Measurements from ENCODE around the gene SLC38A1. TPM values are rescaled to one million over a fixed set of nuclear protein-coding genes. Genes with fewer than 3 reads are reported as not detected.

Gene SLC38A1
- polyA plus RNA-seq, 1 of the 3 experiments (the other 2 are of a cell fraction): 20.7 TPM

- ChIA-PET POLR2A (no interaction called here), CTCF (interaction anchor here (1.9 kb wide), 1 partner anchor 11 kb away, joined by 13 read pairs; no protein-coding TSS in a partner anchor)
- H3K9me3 ChIP-seq: no peaks in the 10 kb centered on the region
- H3K27me3 ChIP-seq (ENCODE audit: insufficient read depth): no peaks in the 10 kb centered on the region
- DNase-seq: no peak
- H3F3A ChIP-seq (replicated peaks; ENCODE audit: insufficient read depth): no peaks in the 10 kb centered on the region
- H3K4me3 ChIP-seq (ENCODE audit: low read depth in 2 of 2, low read length in 1 of 2): no peak overlapping the region
- no peak overlapping the region for H3K4me2 ChIP-seq
- H2AFZ ChIP-seq (ENCODE audit: low read depth): no peak overlapping the region
- no peak for TF ChIP-seq GATA2 (CRISPR knock-in tag; IDR thresholded peaks at IDR 0.05)
- TF ChIP-seq RCOR1 (IDR thresholded peaks at IDR 0.05; ENCODE audit: low read length): no peak
- no peak for TF ChIP-seq YY1 (IDR thresholded peaks at IDR 0.05; ENCODE audit: low read depth)
- no peaks in the 10 kb centered on the region for H3K36me3 ChIP-seq (replicated peaks in 1 of 2; ENCODE audit: control insufficient read depth in 1 of 2, insufficient read depth in 2 of 2, low read length in 1 of 2)
- H3K27ac ChIP-seq (ENCODE audit: low read depth in 2 of 2, low read length in 1 of 2): no peak overlapping the region
- H3K4me1 ChIP-seq (ENCODE audit: control insufficient read depth in 1 of 2, insufficient read depth in 2 of 2, low read depth in 1 of 2, low read length in 1 of 2): no peaks in the 10 kb centered on the region
- H4K20me1 ChIP-seq (ENCODE audit: insufficient read depth): no peaks in the 10 kb centered on the region
- no peaks in the 10 kb centered on the region for H3K79me2 ChIP-seq (ENCODE audit: insufficient read depth)
- 58% methylated on average over 2 of the region's 2 CpGs for WGBS (ENCODE audit: low lambda C conversion rate)
- H3K9ac ChIP-seq: no peak overlapping the region
- H3K9me2 ChIP-seq: no peaks in the 10 kb centered on the region
These were observed 132.6 kb downstream of the SLC38A1 start for GRCh38 chr12:46136249-46136648.

- POLR2A ChIA-PET: no interaction called here
- no peaks in the 10 kb centered on the region for H3K4me1 ChIP-seq (ENCODE audit: control insufficient read depth in 1 of 2, insufficient read depth in 2 of 2, low read depth in 1 of 2, low read length in 1 of 2)
- no peak overlapping the region for H3K4me3 ChIP-seq (ENCODE audit: low read depth in 2 of 2, low read length in 1 of 2)
- no peak for TF ChIP-seq POLR2AphosphoS5 (IDR thresholded peaks at IDR 0.05; ENCODE audit: low read depth, low read length)
- TF ChIP-seq CTCF (IDR thresholded peaks at IDR 0.05): no peak
- no peak for TF ChIP-seq CHD2 (IDR thresholded peaks at IDR 0.05; ENCODE audit: low read length, partially characterized antibody)
- no peak for TF ChIP-seq FOXJ3 (CRISPR knock-in tag; IDR thresholded peaks at IDR 0.05)
- TF ChIP-seq RXRA (IDR thresholded peaks at IDR 0.05; ENCODE audit: borderline replicate concordance, low read depth): no peak
- TF ChIP-seq IRF3 (IDR thresholded peaks at IDR 0.05; ENCODE audit: low read depth, low read length): no peak
- no peak for TF ChIP-seq GABPA (IDR thresholded peaks at IDR 0.05; ENCODE audit: low read depth)
- TF ChIP-seq SMC3 (IDR thresholded peaks at IDR 0.05; ENCODE audit: low read depth, low read length): no peak
- no peak for TF ChIP-seq JUND (IDR thresholded peaks at IDR 0.05)
- no peak for TF ChIP-seq FOSL2 (IDR thresholded peaks at IDR 0.05; ENCODE audit: borderline replicate concordance, low read depth)
- TF ChIP-seq GATA2 (CRISPR knock-in tag; IDR thresholded peaks at IDR 0.05): no peak
- TF ChIP-seq SIN3A (IDR thresholded peaks at IDR 0.05; ENCODE audit: borderline replicate concordance, low read depth, low read length): no peak
- TF ChIP-seq RFX5 (IDR thresholded peaks at IDR 0.05; ENCODE audit: low read length): no peak
- no peak for TF ChIP-seq YY1 (IDR thresholded peaks at IDR 0.05; ENCODE audit: low read depth)
- TF ChIP-seq USF1 (IDR thresholded peaks at IDR 0.05; ENCODE audit: borderline replicate concordance, low read depth): no peak
- no peak for TF ChIP-seq TEAD4 (IDR thresholded peaks at IDR 0.05; ENCODE audit: borderline replicate concordance, insufficient read depth)
- TF ChIP-seq ELF1 (IDR thresholded peaks at IDR 0.05): no peak
- H3K9me3 ChIP-seq: no peaks in the 10 kb centered on the region
- H3K27me3 ChIP-seq (ENCODE audit: insufficient read depth): no peaks in the 10 kb centered on the region
- H3K79me2 ChIP-seq (ENCODE audit: insufficient read depth): no peaks in the 10 kb centered on the region
- H3F3A ChIP-seq (replicated peaks; ENCODE audit: insufficient read depth): no peaks in the 10 kb centered on the region
- H3K27ac ChIP-seq (ENCODE audit: low read depth in 2 of 2, low read length in 1 of 2): no peak overlapping the region
- no peaks in the 10 kb centered on the region for H3K36me3 ChIP-seq (replicated peaks in 1 of 2; ENCODE audit: control insufficient read depth in 1 of 2, insufficient read depth in 2 of 2, low read length in 1 of 2)
- no peak for DNase-seq
- H3K9me2 ChIP-seq: no peaks in the 10 kb centered on the region
- no peak overlapping the region for H3K4me2 ChIP-seq
- 86% methylated on average over 1 of the region's 1 CpG for WGBS (ENCODE audit: low lambda C conversion rate)
- H4K20me1 ChIP-seq (ENCODE audit: insufficient read depth): no peaks in the 10 kb centered on the region
- H3K9ac ChIP-seq: no peak overlapping the region
- CTCF ChIA-PET: interaction anchor here (1.9 kb wide), 1 partner anchor 10 kb away, joined by 13 read pairs; no protein-coding TSS in a partner anchor
- no peak overlapping the region for H2AFZ ChIP-seq (ENCODE audit: low read depth)
These were observed 133.1 kb downstream of the SLC38A1 start for GRCh38 chr12:46135750-46136149.

Measured in SK-N-SH (cell line).